ENCODE results near the gene EIF2D.

The EIF2D gene

GRCh38 chr1:206570529-206570928 lies 41.7 kb downstream of the EIF2D start:
- H3K4me3 ChIP-seq (replicated peaks; ENCODE audit: low read depth, low read length) = no peak overlapping the region
- TF ChIP-seq CTCF (IDR thresholded peaks at IDR 0.05; ENCODE audit: low read length, missing control alignments) = no peak
- no peak for DNase-seq (ENCODE audit: low read depth)

- TF ChIP-seq CTCF (IDR thresholded peaks at IDR 0.05; ENCODE audit: low read length, missing control alignments) = no peak
- DNase-seq (ENCODE audit: low read depth) = no peak
- H3K4me3 ChIP-seq (replicated peaks; ENCODE audit: low read depth, low read length) = no peak overlapping the region
Measured at GRCh38 chr1:206569556-206569955, 42.7 kb downstream of the EIF2D start.

GRCh38 chr1:206568779-206569352 lies 43.4 kb downstream of the EIF2D start:
- no peak overlapping the region for H3K4me3 ChIP-seq (replicated peaks; ENCODE audit: low read depth, low read length)
- no peak for DNase-seq (ENCODE audit: low read depth)
- no peak for TF ChIP-seq CTCF (IDR thresholded peaks at IDR 0.05; ENCODE audit: low read length, missing control alignments)

GRCh38 chr1:206568256-206568655 lies 44.0 kb downstream of the EIF2D start:
- H3K4me3 ChIP-seq (replicated peaks; ENCODE audit: low read depth, low read length) = no peak overlapping the region
- no peak for DNase-seq (ENCODE audit: low read depth)
- TF ChIP-seq CTCF (IDR thresholded peaks at IDR 0.05; ENCODE audit: low read length, missing control alignments) = no peak

- DNase-seq (ENCODE audit: low read depth) = no peak
- no peak overlapping the region for H3K4me3 ChIP-seq (replicated peaks; ENCODE audit: low read depth, low read length)
- no peak for TF ChIP-seq CTCF (IDR thresholded peaks at IDR 0.05; ENCODE audit: low read length, missing control alignments)
Measured at GRCh38 chr1:206566999-206567398, 45.3 kb downstream of the EIF2D start.

GRCh38 chr1:206565995-206566394 lies 46.3 kb downstream of the EIF2D start:
- no peak for DNase-seq (ENCODE audit: low read depth)
- no peak overlapping the region for H3K4me3 ChIP-seq (replicated peaks; ENCODE audit: low read depth, low read length)
- TF ChIP-seq CTCF (IDR thresholded peaks at IDR 0.05; ENCODE audit: low read length, missing control alignments) = no peak
